Fibroblast of skin of right quadriceps (primary cell): Measurements from ENCODE around the gene LIPI.
"Not testable (repeated sequence)": the region's sequence is repeated elsewhere in the genome, so short reads cannot be mapped to it uniquely, and the experiment has no call there.

Source experiments
- DNase-seq: peaks from one replicate; pipeline ENCODE4 v3.0.0-alpha.2; 2013

Gene LIPI

GRCh38 chr21:14071902-14072734 is 138.6 kb downstream of the LIPI start:
- DNase-seq: no peak

- DNase-seq: no peak
Observed at GRCh38 chr21:14070968-14071367, 139.8 kb downstream of the LIPI start.

- DNase-seq: no peak
Observed at GRCh38 chr21:14070049-14070893, 140.5 kb downstream of the LIPI start.

GRCh38 chr21:14064296-14064645 is 146.5 kb downstream of the LIPI start:
- DNase-seq: no peak

GRCh38 chr21:14063620-14064295 is 147.0 kb downstream of the LIPI start:
- DNase-seq: not testable (repeated sequence)

- DNase-seq: not testable (repeated sequence)
Observed at GRCh38 chr21:14062684-14063083, 148.1 kb downstream of the LIPI start.

- not testable (repeated sequence) for DNase-seq
Observed at GRCh38 chr21:14061820-14062219, 148.9 kb downstream of the LIPI start.

GRCh38 chr21:14058995-14059627 is 151.6 kb downstream of the LIPI start:
- not testable (repeated sequence) for DNase-seq
